Muscle layer of colon (tissue), 2 donors: ENCODE results near the gene APOD.
"Not testable (repeated sequence)": the region's sequence is repeated elsewhere in the genome, so short reads cannot be mapped to it uniquely, and the experiment has no call there.

Source experiments
- H3K27ac ChIP-seq: one replicate; pipeline ENCODE4 v1.7.0; 2013; ENCODE audit warnings: low read depth, mild to moderate bottlenecking, low read length, moderate library complexity
- H3K27me3 ChIP-seq, 2 donors: one replicate each; pipeline ENCODE4 v1.7.0; 2013; ENCODE audit warnings: low read length in 2 of 2, mild to moderate bottlenecking in 2 of 2; ENCODE audit not compliant: insufficient read depth in 2 of 2, control insufficient read depth in 1 of 2
- H3K36me3 ChIP-seq: one replicate; pipeline ENCODE4 v1.7.0; 2013; ENCODE audit warnings: mild to moderate bottlenecking, low read length; ENCODE audit not compliant: insufficient read depth
- H3K4me1 ChIP-seq: one replicate; pipeline ENCODE4 v1.7.0; 2013; ENCODE audit warnings: mild to moderate bottlenecking, low read length; ENCODE audit not compliant: insufficient read depth
- H3K4me3 ChIP-seq, 2 donors: one replicate each; pipeline ENCODE4 v1.7.0; 2013; ENCODE audit warnings: low read length in 2 of 2, low read depth in 1 of 2, mild to moderate bottlenecking in 1 of 2, moderate library complexity in 1 of 2
- H3K9ac ChIP-seq: one replicate; pipeline ENCODE4 v1.7.0; 2013; ENCODE audit warnings: low read length
- H3K9me3 ChIP-seq: one replicate; pipeline ENCODE4 v1.7.0; 2013; ENCODE audit warnings: mild to moderate bottlenecking, low read length
- donor health status: abdominal sarcoma.
- donor health status: Adenocarcinoma of cecum.

APOD gene

GRCh38 chr3:195595785-195596531 lies 12.2 kb upstream of the APOD start:
- no peaks in the 10 kb centered on the region for H3K27me3 ChIP-seq
- no peaks in the 10 kb centered on the region for H3K36me3 ChIP-seq
- no peaks in the 10 kb centered on the region for H3K9me3 ChIP-seq
- H3K27ac ChIP-seq = no peak overlapping the region
- no peaks in the 10 kb centered on the region for H3K4me1 ChIP-seq
- H3K9ac ChIP-seq = no peak overlapping the region
- no peak overlapping the region for H3K4me3 ChIP-seq

GRCh38 chr3:195591852-195592251 lies 8.1 kb upstream of the APOD start:
- no peaks in the 10 kb centered on the region for H3K4me1 ChIP-seq
- no peak overlapping the region for H3K4me3 ChIP-seq
- H3K9ac ChIP-seq = no peak overlapping the region
- H3K27me3 ChIP-seq = no peaks in the 10 kb centered on the region
- no peaks in the 10 kb centered on the region for H3K9me3 ChIP-seq
- no peaks in the 10 kb centered on the region for H3K36me3 ChIP-seq
- no peak overlapping the region for H3K27ac ChIP-seq

- Histone ChIP-seq H3K27me3 (no peaks in the 10 kb centered on the region), H3K9ac (no peak overlapping the region), H3K9me3 (no peaks in the 10 kb centered on the region), H3K4me3 (no peak overlapping the region), H3K27ac (no peak overlapping the region), H3K4me1 (no peaks in the 10 kb centered on the region), H3K36me3 (no peaks in the 10 kb centered on the region)
Observed at GRCh38 chr3:195591220-195591619, 7.5 kb upstream of the APOD start.

GRCh38 chr3:195590381-195590780 lies 6.6 kb upstream of the APOD start:
- not testable (repeated sequence) for H3K4me3 ChIP-seq, H3K36me3 ChIP-seq, H3K9ac ChIP-seq, H3K9me3 ChIP-seq, H3K27me3 ChIP-seq, H3K27ac ChIP-seq, H3K4me1 ChIP-seq

- H3K27me3 ChIP-seq, H3K4me3 ChIP-seq, H3K9me3 ChIP-seq, H3K36me3 ChIP-seq, H3K9ac ChIP-seq, H3K4me1 ChIP-seq, H3K27ac ChIP-seq: not testable (repeated sequence)
Observed at GRCh38 chr3:195589796-195590195, 6.1 kb upstream of the APOD start.

GRCh38 chr3:195587824-195588223 lies 4.1 kb upstream of the APOD start:
- Histone ChIP-seq H3K27me3 (no peaks in the 10 kb centered on the region), H3K9me3 (no peaks in the 10 kb centered on the region), H3K9ac (no peak overlapping the region), H3K27ac (no peak overlapping the region), H3K4me3 (no peak overlapping the region), H3K36me3 (no peaks in the 10 kb centered on the region), H3K4me1 (no peaks in the 10 kb centered on the region)

- Histone ChIP-seq H3K9me3 (no peaks in the 10 kb centered on the region), H3K27me3 (no peaks in the 10 kb centered on the region), H3K4me3 (no peak overlapping the region), H3K9ac (no peak overlapping the region), H3K27ac (no peak overlapping the region), H3K36me3 (no peaks in the 10 kb centered on the region), H3K4me1 (no peaks in the 10 kb centered on the region)
Observed at GRCh38 chr3:195587406-195587805, 3.7 kb upstream of the APOD start.

GRCh38 chr3:195584543-195584870 lies 767 bp upstream of the APOD start:
- Histone ChIP-seq H3K27ac (no peak overlapping the region), H3K36me3 (no peaks in the 10 kb centered on the region), H3K4me1 (no peaks in the 10 kb centered on the region), H3K27me3 (no peaks in the 10 kb centered on the region), H3K9me3 (no peaks in the 10 kb centered on the region), H3K9ac (no peak overlapping the region), H3K4me3 (no peak overlapping the region)

GRCh38 chr3:195582947-195583346 lies 793 bp downstream of the APOD start:
- H3K27ac ChIP-seq = no peak overlapping the region
- H3K27me3 ChIP-seq = no peaks in the 10 kb centered on the region
- no peaks in the 10 kb centered on the region for H3K4me1 ChIP-seq
- no peak overlapping the region for H3K9ac ChIP-seq
- H3K9me3 ChIP-seq = no peaks in the 10 kb centered on the region
- no peaks in the 10 kb centered on the region for H3K36me3 ChIP-seq
- no peak overlapping the region for H3K4me3 ChIP-seq

- no peaks in the 10 kb centered on the region for H3K4me1 ChIP-seq
- no peak overlapping the region for H3K9ac ChIP-seq
- no peak overlapping the region for H3K4me3 ChIP-seq
- no peaks in the 10 kb centered on the region for H3K27me3 ChIP-seq
- H3K36me3 ChIP-seq = no peaks in the 10 kb centered on the region
- H3K9me3 ChIP-seq = no peaks in the 10 kb centered on the region
- no peak overlapping the region for H3K27ac ChIP-seq
Observed at GRCh38 chr3:195580744-195581443, 2.8 kb downstream of the APOD start.

GRCh38 chr3:195579281-195579680 lies 4.5 kb downstream of the APOD start:
- Histone ChIP-seq H3K4me3 (no peak overlapping the region), H3K4me1 (no peaks in the 10 kb centered on the region), H3K9me3 (no peaks in the 10 kb centered on the region), H3K27ac (no peak overlapping the region), H3K9ac (no peak overlapping the region), H3K27me3 (no peaks in the 10 kb centered on the region), H3K36me3 (no peaks in the 10 kb centered on the region)

GRCh38 chr3:195578565-195578964 lies 5.2 kb downstream of the APOD start:
- H3K4me1 ChIP-seq = no peaks in the 10 kb centered on the region
- no peaks in the 10 kb centered on the region for H3K36me3 ChIP-seq
- H3K4me3 ChIP-seq = no peak overlapping the region
- no peaks in the 10 kb centered on the region for H3K27me3 ChIP-seq
- H3K9me3 ChIP-seq = no peaks in the 10 kb centered on the region
- H3K27ac ChIP-seq = no peak overlapping the region
- no peak overlapping the region for H3K9ac ChIP-seq
